Neural cell (in vitro differentiated cells): ENCODE data around the gene AOX1.

ENCODE experiments used
- EZH2 ChIP-seq: fragments of 200-600, 300-800 bp; shearing (Covaris generic), sonication (generic); IDR thresholded peaks from 2 replicates; pipeline ENCODE4 v1.6.1; 2014; ENCODE audit warnings: antibody characterized with exemption, low read length, borderline replicate concordance, mild to moderate bottlenecking; ENCODE audit not compliant: insufficient read depth, poor library complexity, severe bottlenecking
- MXI1 ChIP-seq: fragments of 450-650 bp; conservative IDR thresholded peaks from 2 replicates; pipeline ENCODE4 v1.6.1; 2014; ENCODE audit warnings: antibody characterized with exemption, mild to moderate bottlenecking; ENCODE audit not compliant: poor library complexity, severe bottlenecking
- POLR2AphosphoS5 ChIP-seq: IDR thresholded peaks from 2 replicates; pipeline ENCODE4 v1.6.1; 2012
- RAD21 ChIP-seq: fragments of 450-650 bp; conservative IDR thresholded peaks from 2 replicates; pipeline ENCODE4 v1.6.1; 2014; ENCODE audit warnings: antibody characterized with exemption, mild to moderate bottlenecking, moderate library complexity
- TF ChIP-seq, protein P1 (sequence below): IDR thresholded peaks from 2 replicates; pipeline ENCODE4 v1.6.1; 2012; ENCODE audit warnings: borderline replicate concordance
- TF ChIP-seq, protein P2 (sequence below): fragments of 450-650 bp; IDR thresholded peaks from 2 replicates; pipeline ENCODE4 v1.5.1; 2014; ENCODE audit warnings: antibody characterized with exemption, mild to moderate bottlenecking, moderate library complexity; ENCODE audit not compliant: poor library complexity, severe bottlenecking

DNA sequence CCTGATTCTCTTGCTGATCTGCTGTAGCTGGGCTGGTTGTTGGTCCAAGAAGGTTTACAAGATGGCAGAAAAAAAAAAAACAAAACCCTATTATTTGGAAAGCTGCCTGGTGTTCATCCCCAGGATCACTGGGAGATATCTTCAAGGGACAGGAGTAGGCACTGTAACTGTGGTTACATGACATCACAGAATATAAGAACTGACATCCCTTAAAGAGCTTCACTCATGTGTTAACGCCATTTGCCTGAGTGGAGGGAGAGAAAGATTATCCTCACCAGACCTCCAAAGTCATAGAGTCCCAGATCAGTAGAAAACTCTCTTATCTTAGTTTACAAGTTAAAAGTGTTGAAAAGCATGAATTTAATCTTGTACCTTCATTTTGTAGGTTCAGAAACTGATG lies 130.6 kb downstream of the AOX1 start:
- TF ChIP-seq EZH2, result no peak
- TF ChIP-seq, protein P1, sequence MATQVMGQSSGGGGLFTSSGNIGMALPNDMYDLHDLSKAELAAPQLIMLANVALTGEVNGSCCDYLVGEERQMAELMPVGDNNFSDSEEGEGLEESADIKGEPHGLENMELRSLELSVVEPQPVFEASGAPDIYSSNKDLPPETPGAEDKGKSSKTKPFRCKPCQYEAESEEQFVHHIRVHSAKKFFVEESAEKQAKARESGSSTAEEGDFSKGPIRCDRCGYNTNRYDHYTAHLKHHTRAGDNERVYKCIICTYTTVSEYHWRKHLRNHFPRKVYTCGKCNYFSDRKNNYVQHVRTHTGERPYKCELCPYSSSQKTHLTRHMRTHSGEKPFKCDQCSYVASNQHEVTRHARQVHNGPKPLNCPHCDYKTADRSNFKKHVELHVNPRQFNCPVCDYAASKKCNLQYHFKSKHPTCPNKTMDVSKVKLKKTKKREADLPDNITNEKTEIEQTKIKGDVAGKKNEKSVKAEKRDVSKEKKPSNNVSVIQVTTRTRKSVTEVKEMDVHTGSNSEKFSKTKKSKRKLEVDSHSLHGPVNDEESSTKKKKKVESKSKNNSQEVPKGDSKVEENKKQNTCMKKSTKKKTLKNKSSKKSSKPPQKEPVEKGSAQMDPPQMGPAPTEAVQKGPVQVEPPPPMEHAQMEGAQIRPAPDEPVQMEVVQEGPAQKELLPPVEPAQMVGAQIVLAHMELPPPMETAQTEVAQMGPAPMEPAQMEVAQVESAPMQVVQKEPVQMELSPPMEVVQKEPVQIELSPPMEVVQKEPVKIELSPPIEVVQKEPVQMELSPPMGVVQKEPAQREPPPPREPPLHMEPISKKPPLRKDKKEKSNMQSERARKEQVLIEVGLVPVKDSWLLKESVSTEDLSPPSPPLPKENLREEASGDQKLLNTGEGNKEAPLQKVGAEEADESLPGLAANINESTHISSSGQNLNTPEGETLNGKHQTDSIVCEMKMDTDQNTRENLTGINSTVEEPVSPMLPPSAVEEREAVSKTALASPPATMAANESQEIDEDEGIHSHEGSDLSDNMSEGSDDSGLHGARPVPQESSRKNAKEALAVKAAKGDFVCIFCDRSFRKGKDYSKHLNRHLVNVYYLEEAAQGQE, result no peak
- TF ChIP-seq, protein P2, sequence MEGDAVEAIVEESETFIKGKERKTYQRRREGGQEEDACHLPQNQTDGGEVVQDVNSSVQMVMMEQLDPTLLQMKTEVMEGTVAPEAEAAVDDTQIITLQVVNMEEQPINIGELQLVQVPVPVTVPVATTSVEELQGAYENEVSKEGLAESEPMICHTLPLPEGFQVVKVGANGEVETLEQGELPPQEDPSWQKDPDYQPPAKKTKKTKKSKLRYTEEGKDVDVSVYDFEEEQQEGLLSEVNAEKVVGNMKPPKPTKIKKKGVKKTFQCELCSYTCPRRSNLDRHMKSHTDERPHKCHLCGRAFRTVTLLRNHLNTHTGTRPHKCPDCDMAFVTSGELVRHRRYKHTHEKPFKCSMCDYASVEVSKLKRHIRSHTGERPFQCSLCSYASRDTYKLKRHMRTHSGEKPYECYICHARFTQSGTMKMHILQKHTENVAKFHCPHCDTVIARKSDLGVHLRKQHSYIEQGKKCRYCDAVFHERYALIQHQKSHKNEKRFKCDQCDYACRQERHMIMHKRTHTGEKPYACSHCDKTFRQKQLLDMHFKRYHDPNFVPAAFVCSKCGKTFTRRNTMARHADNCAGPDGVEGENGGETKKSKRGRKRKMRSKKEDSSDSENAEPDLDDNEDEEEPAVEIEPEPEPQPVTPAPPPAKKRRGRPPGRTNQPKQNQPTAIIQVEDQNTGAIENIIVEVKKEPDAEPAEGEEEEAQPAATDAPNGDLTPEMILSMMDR, result no peak
- TF ChIP-seq RAD21, result no peak
- TF ChIP-seq POLR2AphosphoS5, result no peak
- no peak for TF ChIP-seq MXI1
